ENCODE results near the gene RNF20.

DNA sequence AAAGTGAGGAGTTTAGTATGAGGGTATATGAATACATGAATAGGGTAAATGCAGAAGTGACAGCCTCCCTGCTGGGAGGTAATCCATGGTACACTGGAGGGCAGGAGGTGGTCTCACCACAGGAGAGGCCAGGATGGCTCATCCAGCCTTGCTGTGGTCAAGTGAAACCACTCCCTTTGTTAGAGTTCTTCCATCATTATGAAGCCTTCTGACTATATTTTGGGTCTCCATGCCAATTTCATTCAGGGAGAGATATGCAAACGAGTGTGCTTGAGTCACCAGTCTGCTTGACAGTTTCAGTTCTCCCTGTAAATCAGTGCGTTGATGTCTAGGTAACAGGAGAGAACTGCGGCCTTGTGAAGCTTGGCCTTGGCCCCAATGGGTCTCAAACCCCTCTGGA, 44.7 kb downstream of the RNF20 start:
- no peak for TF ChIP-seq POLR2A (IDR thresholded peaks at IDR 0.05; ENCODE audit: low read length)
- no peak for TF ChIP-seq GATA1 (IDR thresholded peaks at IDR 0.05; ENCODE audit: low read depth, low read length)

Data from erythroblast (primary cell).